Stimulated activated memory B cell treated with anti-CD40 and anti-IgM and Interleukin-4, amounts not matched to agents 10 μg/mL and 1 μg/mL and 100 μg/mL, for 72 hours (primary cell): ENCODE results near the gene GLIS1.

Experiments used
- ATAC-seq: fragments of 150-1000 bp; cut with Tn5 transposase; 2 replicates; pipeline ENCODE4 v1.10.0; 2021
- H3K27ac Mint-ChIP-seq: one replicate; pipeline ENCODE4 v1.8.0; 2022; ENCODE audit warnings: mild to moderate bottlenecking, mixed read lengths
- H3K27me3 Mint-ChIP-seq: one replicate; pipeline ENCODE4 v1.8.0; 2022; ENCODE audit warnings: mixed read lengths
- H3K36me3 Mint-ChIP-seq: one replicate; pipeline ENCODE4 v1.8.0; 2022; ENCODE audit warnings: mixed read lengths
- H3K4me1 Mint-ChIP-seq: one replicate; pipeline ENCODE4 v1.8.0; 2022; ENCODE audit warnings: mixed read lengths
- H3K4me3 Mint-ChIP-seq: one replicate; pipeline ENCODE4 v1.8.0; 2022; ENCODE audit warnings: mild to moderate bottlenecking, moderate library complexity, mixed read lengths
- H3K9me3 Mint-ChIP-seq: one replicate; pipeline ENCODE4 v1.8.0; 2022; ENCODE audit warnings: mixed read lengths

The GLIS1 gene

DNA sequence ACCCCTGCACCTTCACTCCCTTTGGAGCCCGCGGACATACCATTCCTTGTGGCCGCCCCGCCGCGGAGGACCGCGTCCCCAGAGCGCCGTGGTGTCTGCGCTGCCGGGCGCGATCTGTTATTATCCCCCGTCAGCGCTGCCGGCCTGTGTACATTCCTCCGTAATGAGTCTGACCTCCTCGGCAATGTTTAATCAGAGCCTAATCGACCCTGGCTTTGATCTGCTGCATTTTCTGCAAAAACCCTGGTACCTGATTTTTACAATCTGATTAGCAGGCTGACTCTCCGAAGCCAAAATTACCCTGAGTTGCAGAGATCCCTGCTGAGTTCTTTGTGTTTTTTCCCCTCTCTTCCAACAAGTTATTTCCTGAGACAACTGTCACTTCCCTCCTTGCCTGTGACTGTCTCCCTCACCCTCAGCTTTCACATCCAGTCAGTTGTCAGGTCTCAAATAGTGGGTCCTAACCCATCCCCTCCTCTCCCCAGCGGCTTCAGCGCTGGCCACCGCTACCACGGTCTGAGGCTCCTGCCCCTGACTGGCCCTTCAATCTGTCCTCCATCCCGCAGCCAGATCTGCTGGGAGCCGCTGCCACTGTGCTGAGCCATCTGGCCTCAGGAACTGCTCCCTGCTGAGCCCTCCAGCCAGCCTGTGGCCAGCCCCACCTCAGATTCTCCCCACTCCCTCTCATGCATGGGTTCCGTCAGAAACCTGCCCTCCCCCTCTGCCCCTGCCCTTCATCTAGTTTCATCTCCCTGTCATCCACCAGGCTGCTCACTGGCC, 53.5 kb downstream of the GLIS1 start:
- no peak overlapping the region for H3K27ac Mint-ChIP-seq
- H3K9me3 Mint-ChIP-seq = no peaks in the 10 kb centered on the region
- H3K4me1 Mint-ChIP-seq = peaks cover 8% of the 10 kb centered on the region
- H3K36me3 Mint-ChIP-seq = no peaks in the 10 kb centered on the region
- no peak overlapping the region for H3K4me3 Mint-ChIP-seq
- no peak for ATAC-seq
- peaks cover 17% of the 10 kb centered on the region for H3K27me3 Mint-ChIP-seq

- Mint-ChIP-seq H3K36me3 (no peaks in the 10 kb centered on the region), H3K9me3 (no peaks in the 10 kb centered on the region), H3K4me3 (no peak overlapping the region), H3K27me3 (peaks cover 17% of the 10 kb centered on the region), H3K4me1 (peaks cover 8% of the 10 kb centered on the region), H3K27ac (no peak overlapping the region)
- no peak for ATAC-seq
These were observed 54.2 kb downstream of the GLIS1 start for GRCh38 chr1:53684741-53685140.

DNA sequence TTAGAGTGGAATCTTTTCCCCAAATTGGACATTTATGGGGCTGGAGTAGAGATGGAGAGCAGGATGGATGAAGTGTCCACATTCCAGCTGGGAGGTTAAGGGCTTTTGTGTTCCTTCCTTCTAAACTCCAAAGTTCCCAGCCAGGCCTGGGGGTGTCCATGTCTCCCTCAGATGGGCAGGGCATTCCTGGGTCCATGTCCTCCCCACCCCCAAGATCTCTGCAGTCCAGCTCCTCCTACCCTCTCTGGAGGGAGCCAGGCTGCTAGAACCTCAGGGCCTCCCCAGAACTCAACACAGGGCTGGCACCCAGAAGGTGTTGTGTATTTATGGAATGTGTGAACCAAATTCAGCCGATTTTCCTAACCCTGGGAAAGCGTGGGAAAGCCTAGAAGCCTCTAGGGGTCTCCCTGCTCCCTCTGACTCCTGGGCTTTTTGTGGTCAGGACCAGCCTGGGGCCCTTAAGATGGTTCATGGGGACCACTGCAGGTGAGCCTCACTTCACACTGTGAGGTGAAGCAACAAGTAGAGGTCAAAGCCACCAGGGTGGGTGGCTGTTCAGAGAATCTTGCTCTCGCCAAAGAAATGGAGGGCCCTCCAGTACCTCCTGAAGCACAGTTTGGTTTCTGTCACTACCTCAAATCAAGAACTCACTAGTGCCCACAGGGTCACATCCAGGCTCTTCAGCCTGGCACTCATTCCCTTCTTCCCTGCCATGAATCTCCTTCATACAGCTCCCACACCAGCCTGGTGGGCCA, 54.8 kb downstream of the GLIS1 start:
- no peaks in the 10 kb centered on the region for H3K36me3 Mint-ChIP-seq
- H3K9me3 Mint-ChIP-seq = no peaks in the 10 kb centered on the region
- H3K27ac Mint-ChIP-seq = no peak overlapping the region
- ATAC-seq = no peak
- peaks cover 17% of the 10 kb centered on the region for H3K27me3 Mint-ChIP-seq
- peaks cover 8% of the 10 kb centered on the region for H3K4me1 Mint-ChIP-seq
- no peak overlapping the region for H3K4me3 Mint-ChIP-seq

DNA sequence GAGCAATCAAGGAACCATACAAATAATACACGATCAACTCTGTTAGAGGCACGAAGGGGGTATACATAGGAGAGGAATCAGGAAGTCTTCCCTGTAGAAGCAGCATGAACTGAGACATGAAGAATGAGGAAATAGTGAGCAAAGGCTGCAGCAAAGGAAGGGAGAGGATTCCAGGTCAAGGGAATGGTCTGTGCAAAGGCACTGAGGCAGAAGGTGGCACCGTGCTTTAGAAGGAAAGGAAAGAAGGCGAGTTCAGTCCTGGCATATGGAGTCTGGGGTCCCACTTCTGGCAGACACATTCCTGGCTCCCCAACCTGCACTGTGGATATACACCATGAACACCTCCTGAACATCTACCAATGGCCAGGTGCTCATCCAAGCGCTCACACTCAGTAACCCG, 56.1 kb downstream of the GLIS1 start:
- Mint-ChIP-seq H3K9me3 (no peaks in the 10 kb centered on the region), H3K4me3 (no peak overlapping the region), H3K27ac (no peak overlapping the region), H3K4me1 (peaks cover 8% of the 10 kb centered on the region), H3K27me3 (peaks cover 18% of the 10 kb centered on the region), H3K36me3 (no peaks in the 10 kb centered on the region)
- ATAC-seq = no peak

GRCh38 chr1:53681977-53682685, 56.8 kb downstream of the GLIS1 start:
- H3K36me3 Mint-ChIP-seq = no peaks in the 10 kb centered on the region
- no peaks in the 10 kb centered on the region for H3K9me3 Mint-ChIP-seq
- peaks cover 8% of the 10 kb centered on the region for H3K4me1 Mint-ChIP-seq
- no peak overlapping the region for H3K27ac Mint-ChIP-seq
- H3K4me3 Mint-ChIP-seq = no peak overlapping the region
- no peak for ATAC-seq
- peaks cover 26% of the 10 kb centered on the region for H3K27me3 Mint-ChIP-seq

GRCh38 chr1:53681351-53681976, 57.5 kb downstream of the GLIS1 start:
- Mint-ChIP-seq H3K36me3 (no peaks in the 10 kb centered on the region), H3K27me3 (peaks cover 29% of the 10 kb centered on the region), H3K4me3 (no peak overlapping the region), H3K4me1 (peaks cover 8% of the 10 kb centered on the region), H3K27ac (no peak overlapping the region), H3K9me3 (no peaks in the 10 kb centered on the region)
- no peak for ATAC-seq

DNA sequence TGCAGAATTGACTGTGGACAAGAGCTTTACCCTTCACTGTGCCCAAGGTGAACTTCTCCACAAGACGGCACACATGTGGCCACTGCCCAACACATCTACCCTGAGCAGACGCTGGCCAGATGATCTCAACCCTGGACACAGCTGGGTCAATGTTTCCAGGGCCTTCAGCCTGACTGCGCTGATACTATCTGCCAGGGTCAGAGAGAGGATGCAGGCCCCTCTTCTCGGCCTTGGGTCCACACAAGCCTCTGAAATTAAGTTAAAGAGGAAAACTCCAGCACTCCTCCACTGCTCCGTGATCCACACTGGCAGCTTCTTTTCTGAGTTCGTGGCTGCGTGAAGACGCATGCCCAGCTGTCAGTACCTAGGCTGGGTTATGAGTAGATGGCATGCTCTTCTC, 58.1 kb downstream of the GLIS1 start:
- peaks cover 27% of the 10 kb centered on the region for H3K27me3 Mint-ChIP-seq
- H3K36me3 Mint-ChIP-seq = no peaks in the 10 kb centered on the region
- H3K4me1 Mint-ChIP-seq = peaks cover 8% of the 10 kb centered on the region
- no peak overlapping the region for H3K27ac Mint-ChIP-seq
- H3K9me3 Mint-ChIP-seq = no peaks in the 10 kb centered on the region
- H3K4me3 Mint-ChIP-seq = no peak overlapping the region
- no peak for ATAC-seq

- Mint-ChIP-seq H3K36me3 (no peaks in the 10 kb centered on the region), H3K4me1 (peaks cover 8% of the 10 kb centered on the region), H3K27me3 (peaks cover 19% of the 10 kb centered on the region), H3K4me3 (no peak overlapping the region), H3K9me3 (no peaks in the 10 kb centered on the region), H3K27ac (no peak overlapping the region)
- no peak for ATAC-seq
These were observed 59.8 kb downstream of the GLIS1 start for GRCh38 chr1:53678938-53679825.

DNA sequence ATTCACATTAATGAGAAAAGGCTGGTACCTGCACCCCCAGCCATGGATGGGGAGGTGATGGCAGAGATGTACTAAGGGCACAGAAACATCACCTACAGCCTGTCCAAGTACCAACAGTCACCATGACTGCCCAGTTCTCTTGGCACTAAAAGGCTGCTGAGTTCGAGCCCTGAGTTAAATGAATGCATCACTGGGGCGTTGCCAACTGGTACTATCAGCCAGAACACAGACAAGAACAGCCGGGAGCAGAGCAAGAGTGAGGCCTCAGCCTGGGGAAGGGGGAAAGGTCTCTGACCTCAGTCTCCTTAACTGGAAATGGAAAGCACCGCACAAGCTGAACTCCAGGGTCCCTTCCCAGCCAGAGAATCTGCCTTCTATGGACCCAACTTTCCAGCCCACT, 60.5 kb downstream of the GLIS1 start:
- Mint-ChIP-seq H3K36me3 (no peaks in the 10 kb centered on the region), H3K27me3 (peaks cover 19% of the 10 kb centered on the region), H3K4me3 (no peak overlapping the region), H3K9me3 (no peaks in the 10 kb centered on the region), H3K4me1 (peaks cover 8% of the 10 kb centered on the region), H3K27ac (no peak overlapping the region)
- ATAC-seq = no peak

DNA sequence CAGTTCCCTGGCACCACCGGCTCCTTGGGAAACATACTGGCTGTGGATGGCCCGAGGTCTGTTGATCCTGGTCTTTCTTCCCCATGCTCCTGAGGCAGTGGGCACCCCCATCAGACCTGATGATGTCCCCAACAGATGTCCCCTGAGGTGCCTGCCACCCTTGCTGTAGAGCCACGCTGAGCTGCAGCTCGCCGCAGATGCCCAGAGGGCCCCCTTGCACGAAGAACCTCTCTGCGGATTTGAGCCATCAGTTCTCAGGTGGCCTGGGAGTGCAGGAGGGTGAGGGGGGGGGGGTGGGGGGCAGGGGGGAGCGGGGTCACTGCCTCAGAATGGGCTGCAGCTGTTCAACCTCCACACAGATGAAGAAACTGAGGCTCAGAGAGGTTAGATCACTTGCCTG, 60.9 kb downstream of the GLIS1 start:
- H3K9me3 Mint-ChIP-seq = no peaks in the 10 kb centered on the region
- H3K27me3 Mint-ChIP-seq = peaks cover 19% of the 10 kb centered on the region
- H3K36me3 Mint-ChIP-seq = no peaks in the 10 kb centered on the region
- peaks cover 8% of the 10 kb centered on the region for H3K4me1 Mint-ChIP-seq
- ATAC-seq = no peak
- H3K4me3 Mint-ChIP-seq = no peak overlapping the region
- H3K27ac Mint-ChIP-seq = no peak overlapping the region

GRCh38 chr1:53677486-53677885, 61.5 kb downstream of the GLIS1 start:
- no peak for ATAC-seq
- H3K27me3 Mint-ChIP-seq = peaks cover 19% of the 10 kb centered on the region
- peaks cover 8% of the 10 kb centered on the region for H3K4me1 Mint-ChIP-seq
- no peaks in the 10 kb centered on the region for H3K9me3 Mint-ChIP-seq
- H3K27ac Mint-ChIP-seq = no peak overlapping the region
- H3K4me3 Mint-ChIP-seq = no peak overlapping the region
- no peaks in the 10 kb centered on the region for H3K36me3 Mint-ChIP-seq

DNA sequence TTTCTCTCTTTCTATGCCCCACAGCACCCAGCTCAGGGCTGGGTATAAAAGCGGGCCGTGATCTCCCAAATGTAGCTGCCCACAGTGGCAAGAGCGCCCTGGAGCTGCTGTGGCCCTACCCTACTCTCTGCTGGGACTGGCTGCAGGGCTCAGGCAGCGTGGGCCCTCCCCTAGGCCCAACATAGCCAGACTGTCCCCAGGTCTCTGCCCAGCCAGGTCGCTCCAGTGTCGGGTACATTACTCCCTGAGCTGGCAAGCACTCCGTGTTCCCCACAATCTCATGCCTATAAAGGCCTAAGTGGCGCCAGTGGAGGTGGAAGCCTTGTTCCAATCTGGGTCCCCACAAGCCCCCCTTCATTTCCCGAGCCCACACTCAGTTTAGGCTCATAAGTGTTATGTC, 66.2 kb downstream of the GLIS1 start:
- no peaks in the 10 kb centered on the region for H3K4me1 Mint-ChIP-seq
- no peaks in the 10 kb centered on the region for H3K36me3 Mint-ChIP-seq
- no peaks in the 10 kb centered on the region for H3K9me3 Mint-ChIP-seq
- H3K27ac Mint-ChIP-seq = no peak overlapping the region
- ATAC-seq = no peak
- H3K27me3 Mint-ChIP-seq = peaks cover 16% of the 10 kb centered on the region
- H3K4me3 Mint-ChIP-seq = no peak overlapping the region

DNA sequence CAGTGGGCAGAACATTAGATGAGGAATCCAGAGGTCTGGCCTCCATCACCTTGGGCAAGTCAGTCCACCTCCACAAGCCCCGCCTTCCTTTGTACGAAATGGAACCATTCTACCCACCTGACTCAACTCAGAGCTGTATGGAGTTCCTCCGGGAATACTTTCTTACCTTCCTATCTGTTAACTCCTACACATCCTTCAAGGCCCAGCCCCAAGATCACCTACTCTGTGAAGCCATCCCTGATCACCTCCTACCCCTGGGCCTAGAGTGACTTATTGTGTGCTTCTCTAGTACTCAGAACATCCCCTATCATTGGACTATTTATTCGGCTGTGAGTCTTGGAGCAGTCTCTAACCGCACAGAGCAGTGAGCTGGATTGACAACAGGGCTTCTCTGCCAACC, 66.7 kb downstream of the GLIS1 start:
- no peak overlapping the region for H3K27ac Mint-ChIP-seq
- no peak for ATAC-seq
- no peaks in the 10 kb centered on the region for H3K36me3 Mint-ChIP-seq
- peaks cover 11% of the 10 kb centered on the region for H3K27me3 Mint-ChIP-seq
- H3K4me3 Mint-ChIP-seq = no peak overlapping the region
- no peaks in the 10 kb centered on the region for H3K9me3 Mint-ChIP-seq
- no peaks in the 10 kb centered on the region for H3K4me1 Mint-ChIP-seq

DNA sequence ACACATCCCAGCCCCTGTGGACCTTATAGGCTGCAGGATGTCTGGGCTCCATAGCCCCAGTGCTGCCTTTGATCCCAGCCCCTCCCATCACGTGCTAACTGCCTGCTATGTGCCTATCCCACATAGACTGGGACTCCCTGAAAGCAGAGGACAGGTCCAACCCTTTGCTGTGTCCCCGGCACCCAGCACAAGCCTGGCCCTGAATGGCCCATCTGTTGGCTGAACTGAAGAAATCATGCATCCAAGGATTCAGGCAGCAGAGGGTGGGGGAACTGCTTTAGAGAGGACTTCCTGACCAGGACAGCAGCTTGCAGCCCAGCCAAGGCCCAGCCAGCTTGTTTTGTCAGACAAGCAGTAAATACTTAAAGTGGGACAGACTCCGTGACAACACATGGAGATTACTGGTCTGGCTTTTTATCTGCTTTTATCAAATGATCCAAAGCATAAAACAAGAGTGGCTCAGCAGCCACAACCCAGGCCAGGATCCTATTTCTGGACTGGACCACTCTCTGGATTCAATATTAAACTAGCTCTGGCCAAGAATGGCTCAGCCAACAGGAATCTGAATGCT, 69.3 kb downstream of the GLIS1 start:
- Mint-ChIP-seq H3K36me3 (no peaks in the 10 kb centered on the region), H3K9me3 (no peaks in the 10 kb centered on the region), H3K27ac (no peak overlapping the region), H3K4me3 (no peak overlapping the region), H3K4me1 (no peaks in the 10 kb centered on the region), H3K27me3 (no peaks in the 10 kb centered on the region)
- no peak for ATAC-seq
